DOHH2 (cell line): ENCODE results near the gene ANKS1B.

Source experiments
- CTCF ChIP-seq: fragments of 200-600 bp; sonication (generic); IDR thresholded peaks from one replicate; pipeline ENCODE4 v1.5.1; 2014; ENCODE audit warnings: antibody characterized with exemption, mild to moderate bottlenecking, low read depth, low read length; ENCODE audit not compliant: poor library complexity, severe bottlenecking
- EZH2phosphoT487 ChIP-seq: fragments of 200-600 bp; sonication (generic); IDR thresholded peaks from 2 replicates; pipeline ENCODE4 v1.6.1; 2017; ENCODE audit warnings: borderline replicate concordance, mild to moderate bottlenecking, antibody characterized with exemption, low read length, moderate library complexity, mixed read lengths

GRCh38 chr12:99879439-99879838 is 105.3 kb downstream of the ANKS1B start:
- TF ChIP-seq EZH2phosphoT487 (no peak), CTCF (no peak)
